ENCODE results near the gene CLN6. TPM values are rescaled to one million over a fixed set of nuclear protein-coding genes. Genes with fewer than 3 reads are reported as not detected.
"Not testable (repeated sequence)": the region's sequence is repeated elsewhere in the genome, so short reads cannot be mapped to it uniquely, and the experiment has no call there.

The CLN6 gene
- total RNA-seq, 2 donors from 2014 or later = 38.0 to 55.1 TPM

DNA sequence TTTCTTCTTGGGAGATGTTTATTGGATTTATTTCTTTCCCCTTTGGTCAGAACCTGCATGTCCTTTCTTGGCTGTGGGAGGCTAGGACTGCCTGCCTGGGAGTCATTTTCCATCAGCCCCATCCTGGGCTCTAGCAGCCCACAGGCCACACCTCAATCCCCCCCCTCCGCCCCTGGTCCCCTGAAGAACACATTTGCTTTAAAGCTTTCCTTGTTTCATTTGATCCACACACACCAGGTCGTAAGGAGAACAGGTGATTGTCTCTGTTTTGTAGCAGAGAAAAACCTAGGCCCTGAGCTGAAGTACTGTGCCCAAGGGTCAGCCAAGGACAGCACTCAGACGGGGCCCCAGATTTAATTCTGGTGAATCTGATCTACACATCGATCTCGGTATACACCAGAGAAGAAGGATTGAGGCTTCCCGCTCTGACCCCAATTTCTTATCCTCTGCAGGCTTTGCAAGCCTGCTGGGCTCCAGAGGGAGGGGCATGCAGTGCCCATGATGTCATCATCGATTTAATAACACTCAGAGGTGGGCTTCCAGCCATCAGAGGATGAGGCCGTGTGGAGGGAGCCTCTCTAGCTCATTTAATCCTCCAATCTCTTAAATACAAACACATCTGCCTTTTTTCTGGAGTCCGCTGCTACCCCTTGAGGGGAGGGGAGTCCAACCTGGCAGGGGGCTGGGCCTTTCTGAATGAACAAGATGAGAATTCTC, 1.7 kb upstream of the CLN6 start:
- Mint-ChIP-seq H3K27ac (no peak overlapping the region), H3K36me3 (peaks cover 9 to 14% of the 10 kb centered on the region in 2 donors), H3K9me3 (no peaks in the 10 kb centered on the region)
- no peak for DNase-seq (ENCODE audit: low spot score in 2 of 2)
- ATAC-seq = no peak

DNA sequence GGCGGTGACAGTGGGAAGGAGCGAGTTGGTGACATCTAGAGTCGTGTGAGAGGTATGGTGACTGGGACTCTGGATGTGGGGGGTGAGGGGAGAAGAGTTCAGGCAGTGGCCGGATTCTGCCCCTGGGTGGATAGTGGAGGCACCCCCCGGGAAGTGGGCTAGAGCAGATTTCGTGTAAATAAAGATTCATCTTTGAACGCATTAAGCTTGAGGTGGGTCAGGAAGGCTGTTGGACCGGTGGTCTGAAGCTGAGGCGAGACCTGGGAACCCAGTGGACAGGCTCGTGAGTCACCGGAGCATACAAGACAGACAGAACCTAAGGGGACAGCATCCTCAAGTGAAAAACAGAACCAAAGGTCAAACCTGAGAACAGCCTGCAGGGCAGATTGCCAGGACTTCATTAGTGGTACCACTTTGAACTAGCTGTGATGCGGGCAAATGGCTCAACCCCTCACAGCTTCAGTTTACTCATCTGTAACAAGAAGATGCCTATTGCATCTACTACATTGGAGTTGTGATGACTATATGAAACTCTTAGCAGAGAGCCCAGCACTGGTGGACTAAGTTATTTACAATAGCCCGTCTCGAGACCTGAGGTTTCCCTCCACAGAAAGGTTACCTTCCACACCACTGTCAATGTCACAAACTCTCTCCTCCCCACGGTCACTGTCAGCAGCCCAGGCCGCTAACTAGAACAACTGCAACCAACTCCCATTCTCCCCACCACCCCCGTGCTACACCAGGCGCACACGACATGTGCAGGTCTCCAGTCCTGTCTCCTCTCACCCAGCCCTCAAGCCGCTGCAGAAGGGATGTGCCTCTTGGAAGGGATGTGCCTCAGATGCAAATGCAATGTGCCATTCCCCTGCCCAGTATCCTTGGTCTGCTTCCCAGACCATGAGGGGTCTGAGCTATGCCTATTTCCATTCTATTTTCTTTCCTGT, 901 bp upstream of the CLN6 start:
- no peaks in the 10 kb centered on the region for H3K9me3 Mint-ChIP-seq
- no peak for ATAC-seq
- peaks cover 9 to 14% of the 10 kb centered on the region in 2 donors for H3K36me3 Mint-ChIP-seq
- peak overlapping the region; percentile 81 to 87 for H3K27ac Mint-ChIP-seq
- no peak for DNase-seq (ENCODE audit: low spot score in 2 of 2)

DNA sequence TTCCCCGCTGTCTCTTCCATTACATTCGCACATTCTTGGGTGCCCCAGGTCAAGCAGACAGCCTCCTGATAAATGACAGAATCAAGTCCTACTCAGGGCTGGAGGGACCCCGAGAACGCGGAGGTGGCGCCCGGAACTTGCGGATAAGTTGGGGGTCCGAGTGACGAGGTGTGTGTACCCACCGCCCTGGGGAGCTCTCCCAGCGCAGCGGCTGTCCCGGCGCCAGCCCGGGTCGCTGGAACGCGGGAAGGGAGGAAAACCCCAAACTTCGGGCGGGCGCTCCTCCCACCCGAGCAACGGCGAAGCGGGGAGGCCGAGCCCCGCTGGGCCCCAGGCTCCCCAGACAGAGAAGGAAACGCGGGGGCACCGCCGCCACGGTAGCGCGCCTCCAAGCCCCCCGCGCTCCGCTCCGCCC, 550 bp downstream of the CLN6 start:
- Mint-ChIP-seq H3K9me3 (no peaks in the 10 kb centered on the region), H3K27ac (peak overlapping the region; percentile 87 to 98), H3K36me3 (peaks cover 9 to 14% of the 10 kb centered on the region in 2 donors)
- DNase-seq (ENCODE audit: low spot score in 2 of 2) = peak in 1 of 2 donors; percentile 24
- no peak for ATAC-seq

DNA sequence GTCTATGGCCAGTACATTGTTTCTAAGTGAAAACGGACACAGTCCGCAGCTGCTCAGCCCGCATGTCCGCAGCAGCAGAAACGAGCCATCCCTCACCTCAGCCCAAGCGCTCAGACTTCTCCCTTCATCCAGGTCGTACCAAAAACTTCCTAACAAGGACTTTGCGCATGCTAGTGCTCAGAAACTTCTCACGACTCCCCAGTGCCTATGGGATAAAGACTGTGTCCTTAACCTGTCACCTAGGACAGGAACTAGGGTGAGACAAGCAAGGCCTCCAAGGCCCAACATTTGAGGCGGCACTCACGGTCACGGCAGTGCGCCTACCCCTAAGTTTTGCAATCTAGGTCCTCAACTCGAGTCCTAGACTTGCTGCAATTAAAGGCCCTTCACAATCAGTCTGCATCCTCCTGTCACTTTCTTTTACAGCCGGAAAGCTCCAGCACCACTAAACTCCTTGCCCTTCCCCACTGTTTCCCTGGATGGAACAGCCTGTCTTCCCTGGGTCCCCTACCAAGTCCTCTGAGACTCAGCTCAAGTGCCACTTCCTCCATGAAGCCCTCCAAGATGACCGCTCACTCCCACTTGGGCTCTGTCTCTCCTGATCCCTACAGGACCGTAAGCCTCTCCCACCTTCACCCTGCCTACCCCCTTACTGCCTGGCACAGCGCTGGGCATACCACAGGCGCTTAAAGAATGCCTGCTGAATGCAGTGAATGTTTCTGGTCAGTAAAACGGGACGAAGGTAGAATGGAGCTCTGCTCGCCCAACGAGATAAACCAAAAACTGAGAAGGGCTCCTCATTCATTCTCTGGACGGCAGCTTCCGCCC, 1.2 kb downstream of the CLN6 start:
- DNase-seq (ENCODE audit: low spot score in 2 of 2) (no peak), ATAC-seq (no peak)
- Mint-ChIP-seq H3K9me3 (no peaks in the 10 kb centered on the region), H3K36me3 (peaks cover 9 to 14% of the 10 kb centered on the region in 2 donors), H3K27ac (peak overlapping the region; percentile 87 to 98)

DNA sequence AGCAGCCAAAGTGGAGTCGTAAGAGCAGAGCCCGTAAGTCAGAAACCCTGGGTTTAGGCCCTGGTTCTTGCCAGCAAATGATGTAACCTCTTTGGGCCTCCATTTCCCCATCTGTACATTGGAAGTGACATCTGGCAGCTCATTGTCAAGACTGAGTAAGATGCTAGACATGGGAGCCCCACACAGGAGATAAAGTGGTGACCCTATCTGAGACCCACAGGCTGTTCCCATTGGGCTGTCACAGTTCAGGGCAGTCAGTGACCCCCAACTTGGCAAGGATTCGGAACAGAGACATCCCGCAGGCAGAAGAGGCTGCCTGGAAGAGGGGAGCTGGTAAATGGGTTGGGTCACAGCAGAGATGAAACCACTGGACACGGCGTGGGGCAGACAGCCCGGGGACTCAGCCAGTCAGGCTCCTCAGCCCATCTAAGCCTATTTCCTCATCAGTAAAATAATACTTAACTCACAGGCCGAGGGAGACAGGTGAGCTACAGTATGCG, 1.8 kb downstream of the CLN6 start:
- DNase-seq (ENCODE audit: low spot score in 2 of 2) = no peak
- H3K9me3 Mint-ChIP-seq = no peaks in the 10 kb centered on the region
- no peak for ATAC-seq
- H3K27ac Mint-ChIP-seq = peak overlapping the region; percentile 55 to 87
- peaks cover 15 to 20% of the 10 kb centered on the region in 2 donors for H3K36me3 Mint-ChIP-seq

DNA sequence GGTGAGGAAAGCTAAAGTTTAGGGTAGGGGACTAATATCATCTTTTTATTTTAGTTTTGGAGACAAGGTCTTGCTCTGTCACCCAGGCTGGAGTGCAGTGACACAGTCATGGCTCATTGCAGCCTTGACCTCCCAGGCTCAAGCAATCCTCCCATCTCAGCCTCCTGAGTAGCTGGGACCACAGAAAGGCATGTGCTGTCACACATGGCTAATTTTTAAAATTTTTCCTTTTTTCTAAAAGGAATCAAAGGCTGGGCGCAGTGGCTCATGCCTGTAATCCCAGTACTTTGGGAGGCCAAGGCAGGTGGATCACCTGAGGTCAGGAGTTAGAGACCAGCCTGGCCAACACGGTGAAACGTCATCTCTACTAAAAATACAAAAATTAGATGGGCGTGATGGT, 4.1 kb downstream of the CLN6 start:
- H3K9me3 Mint-ChIP-seq, H3K27ac Mint-ChIP-seq: not testable (repeated sequence)

DNA sequence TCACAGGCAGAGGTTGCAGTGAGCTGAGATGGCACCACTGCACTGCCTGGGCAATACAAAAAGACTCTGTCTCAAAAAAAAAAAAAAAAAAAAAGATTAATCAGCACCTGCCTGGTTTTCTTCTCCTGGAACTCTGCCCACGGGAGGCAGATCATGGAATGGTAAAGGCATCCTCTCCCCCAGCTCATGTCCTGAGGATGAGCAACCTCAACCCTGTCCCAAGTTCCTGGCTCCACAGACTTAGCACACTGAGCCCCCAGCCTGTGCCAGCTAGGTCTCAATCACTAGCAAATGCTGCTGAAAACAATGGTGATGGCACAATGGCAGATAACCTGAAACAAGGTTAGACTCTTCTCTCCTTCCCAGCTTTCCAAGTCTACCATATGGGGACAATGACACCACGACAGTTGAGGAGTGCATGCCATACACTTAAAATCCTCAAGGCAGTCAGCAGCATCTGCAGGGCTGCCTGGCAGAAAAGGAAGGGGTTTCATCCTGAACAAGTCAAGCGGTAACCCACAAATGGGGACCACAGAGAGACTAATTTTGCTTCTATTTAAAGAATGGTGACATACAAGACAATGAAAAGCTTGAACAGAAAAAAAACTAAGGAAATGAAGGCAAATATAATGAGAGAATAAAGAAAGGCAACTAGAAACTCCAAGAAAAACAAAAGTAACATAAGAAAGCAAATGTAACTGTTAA, 4.8 kb downstream of the CLN6 start:
- no peak for DNase-seq (ENCODE audit: low spot score in 2 of 2)
- no peaks in the 10 kb centered on the region for H3K9me3 Mint-ChIP-seq
- peaks cover 15 to 20% of the 10 kb centered on the region in 2 donors for H3K36me3 Mint-ChIP-seq
- H3K27ac Mint-ChIP-seq = peak overlapping the region; percentile 53 to 55
- no peak for ATAC-seq

More for the DNA sequence above, 4.1 kb downstream of the CLN6 start:
- not testable (repeated sequence) for ATAC-seq; DNase-seq (ENCODE audit: low spot score in 2 of 2)
- peaks cover 15 to 20% of the 10 kb centered on the region in 2 donors for H3K36me3 Mint-ChIP-seq

DNA sequence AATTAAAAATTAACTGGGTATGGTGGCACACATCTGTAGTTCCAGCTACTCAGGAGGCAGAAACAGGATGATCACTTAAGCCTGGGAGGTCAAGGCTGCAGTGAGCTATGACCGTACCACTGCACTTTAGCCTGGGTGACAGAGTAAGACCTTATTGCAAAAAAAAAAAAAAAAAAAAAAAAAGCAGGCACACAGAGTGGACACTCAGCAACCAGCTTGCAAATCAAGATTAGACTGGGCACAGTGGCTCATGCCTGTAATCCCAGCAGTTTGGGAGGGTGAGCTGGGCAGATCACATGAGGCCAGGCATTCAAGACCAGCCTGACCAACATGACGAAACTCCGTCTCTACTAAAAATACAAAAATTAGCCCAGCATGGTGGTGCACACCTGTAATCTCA, 5.4 kb downstream of the CLN6 start:
- no peak for ATAC-seq
- Mint-ChIP-seq H3K27ac (no peak overlapping the region), H3K9me3 (no peaks in the 10 kb centered on the region)

DNA sequence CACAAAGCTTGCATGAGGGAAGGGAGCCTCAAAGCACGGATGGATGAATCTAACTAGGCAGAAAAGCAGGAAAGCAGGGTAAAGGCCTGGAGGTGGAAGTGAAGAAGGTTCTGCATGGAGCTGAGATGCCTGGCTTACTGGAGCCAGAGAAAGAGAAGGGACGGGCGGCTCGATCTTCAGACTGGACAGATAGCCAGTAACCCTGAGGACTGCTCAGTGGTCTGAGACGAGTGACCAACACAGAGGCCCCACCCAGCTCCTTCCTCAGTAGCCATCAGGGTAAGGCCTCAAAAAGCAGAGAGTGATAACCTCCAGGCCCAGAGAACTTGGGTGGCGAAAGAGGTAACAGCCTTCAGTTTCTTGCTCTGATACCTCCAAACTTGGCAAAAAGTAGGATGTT, 6.4 kb downstream of the CLN6 start:
- ATAC-seq (no peak), DNase-seq (ENCODE audit: low spot score in 2 of 2) (no peak)
- Mint-ChIP-seq H3K9me3 (no peaks in the 10 kb centered on the region), H3K36me3 (peaks cover 8 to 12% of the 10 kb centered on the region in 2 donors), H3K27ac (no peak overlapping the region)

More for the DNA sequence above, 5.4 kb downstream of the CLN6 start:
- no peak for DNase-seq (ENCODE audit: low spot score in 2 of 2)
- H3K36me3 Mint-ChIP-seq = peaks cover 15 to 20% of the 10 kb centered on the region in 2 donors

DNA sequence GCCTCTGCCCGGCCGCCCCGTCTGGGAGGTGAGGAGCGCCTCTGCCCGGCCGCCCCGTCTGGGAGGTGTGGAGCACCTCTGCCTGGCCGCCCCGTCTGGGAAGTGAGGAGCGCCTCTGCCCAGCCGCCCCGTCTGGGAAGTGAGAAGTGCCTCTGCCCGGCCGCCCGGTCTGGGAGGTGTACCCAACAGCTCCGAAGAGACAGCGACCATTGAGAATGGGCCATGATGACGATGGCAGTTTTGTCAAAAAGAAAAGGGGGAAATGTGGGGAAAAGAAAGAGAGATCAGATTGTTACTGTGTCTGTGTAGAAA, 7.1 kb downstream of the CLN6 start:
- not testable (repeated sequence) for ATAC-seq

DNA sequence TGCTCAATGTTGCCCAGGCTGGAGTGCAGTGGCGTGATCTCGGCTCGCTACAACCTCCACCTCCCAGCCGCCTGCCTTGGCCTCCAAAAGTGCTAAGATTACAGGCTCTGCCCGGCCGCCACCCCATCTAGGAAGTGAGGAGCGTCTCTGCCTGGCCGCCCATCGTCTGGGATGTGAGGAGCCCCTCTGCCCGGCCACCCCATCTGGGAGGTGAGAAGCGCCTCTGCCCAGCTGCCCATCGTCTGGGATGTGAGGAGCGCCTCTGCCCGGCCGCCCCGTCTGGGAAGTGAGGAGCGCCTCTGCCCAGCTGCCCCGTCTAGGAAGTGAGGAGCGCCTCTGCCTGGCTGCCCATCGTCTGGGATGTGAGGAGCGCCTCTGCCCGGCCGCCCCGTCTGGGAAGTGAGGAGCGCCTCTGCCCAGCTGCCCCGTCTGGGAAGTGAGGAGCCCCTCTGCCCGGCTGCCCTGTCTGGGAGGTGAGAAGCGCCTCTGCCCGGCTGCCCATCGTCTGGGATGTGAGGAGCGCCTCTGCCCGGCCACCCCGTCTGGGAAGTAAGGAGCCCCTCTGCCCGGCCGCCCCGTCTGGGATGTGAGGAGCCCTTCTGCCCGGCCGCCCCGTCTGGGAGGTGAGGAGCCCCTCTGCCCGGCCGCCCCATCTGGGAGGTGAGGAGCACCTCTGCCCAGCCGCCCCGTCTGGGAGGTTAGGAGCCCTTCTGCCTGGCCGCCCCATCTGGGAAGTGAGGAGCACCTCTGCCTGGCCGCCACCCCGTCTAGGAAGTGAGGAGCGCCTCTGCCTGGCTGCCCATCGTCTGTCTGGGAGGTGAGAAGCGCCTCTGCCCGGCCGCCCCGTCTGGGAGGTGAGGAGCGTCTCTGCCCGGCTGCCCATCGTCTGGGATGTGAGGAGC, 7.7 kb downstream of the CLN6 start:
- not testable (repeated sequence) for DNase-seq (ENCODE audit: low spot score in 2 of 2); H3K9me3 Mint-ChIP-seq; ATAC-seq; H3K27ac Mint-ChIP-seq
- peaks cover 5 to 13% of the 10 kb centered on the region in 2 donors for H3K36me3 Mint-ChIP-seq

More for the DNA sequence above, 7.1 kb downstream of the CLN6 start:
- H3K36me3 Mint-ChIP-seq = peaks cover 6 to 13% of the 10 kb centered on the region in 2 donors
- H3K27ac Mint-ChIP-seq; DNase-seq (ENCODE audit: low spot score in 2 of 2); H3K9me3 Mint-ChIP-seq: not testable (repeated sequence)

DNA sequence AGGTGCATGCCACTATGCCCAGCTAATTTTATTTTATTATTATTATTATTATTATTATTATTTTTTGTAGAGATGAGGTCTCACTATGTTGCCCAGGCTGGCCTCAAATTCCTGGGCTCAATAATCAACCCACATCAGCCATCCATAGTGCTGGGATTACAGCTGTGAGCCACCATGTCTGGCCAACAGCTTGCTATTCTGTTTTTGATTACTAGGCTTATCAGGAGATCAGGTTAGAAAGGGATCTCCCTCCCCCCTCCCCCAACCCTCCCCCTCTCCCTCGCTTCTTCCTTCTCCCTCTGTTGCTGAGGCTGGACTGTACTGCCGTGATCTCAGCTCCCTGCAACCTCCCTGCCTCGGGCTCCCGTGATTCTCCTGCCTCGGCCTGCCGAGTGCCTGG, 8.6 kb downstream of the CLN6 start:
- no peaks in the 10 kb centered on the region for H3K9me3 Mint-ChIP-seq
- H3K36me3 Mint-ChIP-seq = peaks cover 5 to 13% of the 10 kb centered on the region in 2 donors
- ATAC-seq = no peak
- peak in 1 of 2 donors; percentile 16 for DNase-seq (ENCODE audit: low spot score in 2 of 2)
- no peak overlapping the region for H3K27ac Mint-ChIP-seq

DNA sequence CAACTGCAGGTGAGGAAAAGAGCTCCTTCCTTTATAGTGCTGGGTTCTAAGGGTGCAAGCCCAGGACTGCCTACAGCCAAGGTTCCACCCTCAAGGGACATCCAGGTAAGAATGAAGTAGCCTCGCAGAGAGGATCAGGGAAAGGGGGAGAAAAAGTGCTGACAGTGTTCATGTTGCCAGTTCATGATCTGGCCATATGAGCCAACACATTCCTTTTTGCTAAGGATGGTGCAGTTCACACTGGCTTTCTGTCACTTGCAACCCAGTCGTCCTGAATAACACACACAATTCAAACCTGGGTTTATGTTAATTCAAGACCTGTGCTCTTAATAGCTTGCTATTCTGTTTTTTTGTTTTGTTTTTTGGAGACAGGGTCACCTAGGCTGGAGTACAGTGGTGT, 9.0 kb downstream of the CLN6 start:
- H3K9me3 Mint-ChIP-seq = no peaks in the 10 kb centered on the region
- H3K27ac Mint-ChIP-seq = no peak overlapping the region
- peaks cover 5 to 13% of the 10 kb centered on the region in 2 donors for H3K36me3 Mint-ChIP-seq
- ATAC-seq (no peak), DNase-seq (ENCODE audit: low spot score in 2 of 2) (peak in 1 of 2 donors; percentile 0)

DNA sequence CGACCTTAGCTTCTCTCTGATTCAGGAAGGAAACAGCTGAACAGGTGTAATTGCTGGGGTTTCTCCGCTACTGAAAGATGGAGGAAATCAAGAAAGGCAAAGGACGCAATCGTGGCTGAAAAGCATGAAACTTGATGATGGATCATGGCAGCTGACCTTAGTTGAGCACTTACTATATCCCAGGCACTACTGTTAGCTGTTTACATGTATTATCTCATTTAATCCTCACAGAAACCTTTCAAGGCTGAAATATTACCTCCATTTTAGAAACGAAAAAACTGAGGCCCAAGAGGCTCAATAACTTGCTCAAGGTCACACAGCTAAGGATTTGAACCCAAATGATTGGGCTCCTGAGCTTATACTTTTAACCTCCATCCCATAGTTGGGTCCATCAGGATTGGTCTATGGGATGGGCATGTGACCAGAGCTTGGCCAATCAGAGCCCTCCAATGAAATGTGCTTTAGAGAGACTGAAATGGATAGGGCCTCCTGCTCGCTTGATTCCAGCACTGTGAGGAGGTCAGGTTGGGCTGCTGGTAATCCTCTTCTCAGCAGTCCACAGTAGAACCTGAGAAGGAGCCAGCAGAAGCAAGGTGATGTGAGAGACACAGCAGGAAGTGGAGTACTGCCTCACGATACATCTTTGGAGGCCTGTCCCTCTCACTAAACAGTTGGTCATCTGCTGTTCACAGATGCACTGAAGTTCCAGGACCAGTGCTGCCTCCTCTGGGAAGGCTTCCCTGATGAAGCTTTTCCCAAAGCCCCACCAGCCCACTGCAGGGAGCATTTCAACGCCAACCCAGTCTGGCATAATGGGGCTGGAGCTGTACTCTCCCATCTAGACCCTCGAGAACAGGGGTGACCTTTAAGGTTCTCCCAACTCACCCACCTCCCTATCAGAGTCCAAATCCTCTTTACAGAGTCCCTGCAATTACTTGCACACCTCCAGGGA, 10.4 kb downstream of the CLN6 start:
- Mint-ChIP-seq H3K27ac (peak overlapping the region in 1 of 2 donors; percentile 50), H3K9me3 (no peaks in the 10 kb centered on the region), H3K36me3 (peaks cover 5 to 13% of the 10 kb centered on the region in 2 donors)
- peak in 1 of 2 donors; percentile 33 for DNase-seq (ENCODE audit: low spot score in 2 of 2)
- no peak for ATAC-seq

Measured in activated naive CD4-positive, alpha-beta T cell treated with anti-CD3 and anti-CD28 coated beads, Interleukin-2, amount 50 U/mL, for 72 hours (primary cell).